Gastrocnemius medialis (tissue), 4 donors: ENCODE results near the gene FAM24B.

Experiments used
- CTCF ChIP-seq, 5 experiments: fragments of 450-650 bp in 3 of 5; fragments of 200-600 bp in 2 of 5; sonication (generic) in 2 of 5; IDR thresholded peaks in 4 of 5; conservative IDR thresholded peaks in 1 of 5; 1 replicate in 4 of 5; 2 replicates in 1 of 5; pipeline ENCODE4 v1.5.1; 2016 to 2019; ENCODE audit warnings: antibody characterized with exemption in 5 of 5, mild to moderate bottlenecking in 3 of 5, moderate library complexity in 3 of 5
- POLR2A ChIP-seq, 2 donors: fragments of 450-650 bp; IDR thresholded peaks; one replicate each; pipeline ENCODE4 v1.6.1; 2017; ENCODE audit warnings: antibody characterized with exemption in 2 of 2, mild to moderate bottlenecking in 2 of 2, moderate library complexity in 2 of 2

GRCh38 chr10:122850705-122851640 lies 28.4 kb downstream of the FAM24B start:
- TF ChIP-seq CTCF (IDR thresholded peaks at IDR 0.05 in 4 of 5, conservative IDR thresholded peaks at IDR 0.05 in 1 of 5), result no peak
- no peak for TF ChIP-seq POLR2A (IDR thresholded peaks at IDR 0.05)
